Left lung (tissue), 10 donors: ENCODE results near the gene GIN1. TPM values are rescaled to one million over a fixed set of nuclear protein-coding genes. Genes with fewer than 3 reads are reported as not detected.

Experiments
- ATAC-seq: fragments of 200-7000 bp; cut with Tn5 transposase; one replicate; pipeline ENCODE4 v1.9.1; 2020; ENCODE audit warnings: moderate library complexity
- DNase-seq, 4 donors: peaks; one replicate each; pipeline ENCODE4 v3.0.0-alpha.2; 2013 to 2020
- H3K27ac ChIP-seq, 2 donors: fragments of 200-600 bp; sonication (generic) in 1 of 2; one replicate each; pipeline versions ENCODE4 v1.5.0 to v1.8.0; 2020 to 2021
- H3K27me3 ChIP-seq, 2 donors: fragments of 200-600 bp; sonication (generic) in 1 of 2; one replicate each; pipeline versions ENCODE4 v1.5.0 to v1.8.0; 2020 to 2021
- H3K36me3 ChIP-seq, 2 donors: fragments of 200-600 bp; sonication (generic) in 1 of 2; one replicate each; pipeline versions ENCODE4 v1.5.0 to v1.8.0; 2020 to 2021
- H3K4me1 ChIP-seq, 2 donors: fragments of 200-600 bp; one replicate each; pipeline ENCODE4 v1.8.0; 2021
- H3K4me3 ChIP-seq, 2 donors: fragments of 200-600 bp; sonication (generic) in 1 of 2; one replicate each; pipeline versions ENCODE4 v1.5.0 to v1.8.0; 2020 to 2021; ENCODE audit warnings: mild to moderate bottlenecking in 1 of 2
- H3K9me3 ChIP-seq, 2 donors: fragments of 200-600 bp; sonication (generic) in 1 of 2; one replicate each; pipeline versions ENCODE4 v1.5.0 to v1.8.0; 2020 to 2021
- CTCF ChIP-seq, 2 donors: fragments of 200-600 bp; sonication (generic) in 1 of 2; IDR thresholded peaks; one replicate each; pipeline versions ENCODE4 v1.5.0 to v1.8.0; 2021; ENCODE audit warnings: antibody characterized with exemption in 2 of 2
- intact Hi-C, 2 donors: fragments of 100-400 bp; cut with DNase I; formaldehyde crosslinking; loops; one replicate each; pipeline versions ENCODE4 v1.11.2 to v1.14.2; 2022
- polyA plus RNA-seq, 6 donors: library from polyadenylated mRNA; unstranded; fragments of 120-200 nt; gene quantifications; one replicate each; pipeline ENCODE4 v1.2.1, GENCODE V29; 2013; ENCODE audit not compliant: insufficient read length in 6 of 6
- total RNA-seq, 2 donors: library from RNA; stranded (reverse); fragmentation: NEBNext Ultra II Directional; extraction: Animal tissue kit (Norgen Biotek cat#: 25700); gene quantifications; one replicate each; pipeline ENCODE4 v1.2.1, GENCODE V29; 2021
- donor health status: DM: no; HTN: yes; CAD: no.
- donor health status: DM: no; HTN: no; CAD: no.

GIN1 gene
- total and polyA plus RNA-seq, 8 donors = 7.5 to 13.9 (median 11.8) TPM

- H3K9me3 ChIP-seq = no peaks in the 10 kb centered on the region
- no peak for TF ChIP-seq CTCF (IDR thresholded peaks at IDR 0.05)
- no peak overlapping the region for H3K4me3 ChIP-seq
- H3K4me1 ChIP-seq = no peaks in the 10 kb centered on the region
- ATAC-seq (no peak), DNase-seq (no peak)
- no peak overlapping the region for H3K27ac ChIP-seq
- intact Hi-C loops = no loop called here
- H3K27me3 ChIP-seq = no peaks in the 10 kb centered on the region
- H3K36me3 ChIP-seq = peaks cover 0 to 49% of the 10 kb centered on the region in 2 donors
Observed at GRCh38 chr5:103092676-103093075, 27.3 kb downstream of the GIN1 start.

- intact Hi-C loops = no loop called here
- Histone ChIP-seq H3K9me3 (no peaks in the 10 kb centered on the region), H3K27me3 (no peaks in the 10 kb centered on the region), H3K27ac (no peak overlapping the region), H3K4me3 (no peak overlapping the region), H3K36me3 (peaks cover 0 to 56% of the 10 kb centered on the region in 2 donors), H3K4me1 (no peaks in the 10 kb centered on the region)
- ATAC-seq (no peak), DNase-seq (no peak)
- TF ChIP-seq CTCF (IDR thresholded peaks at IDR 0.05) = no peak
Observed at GRCh38 chr5:103090791-103091190, 29.1 kb downstream of the GIN1 start.

GRCh38 chr5:103089272-103089671, 30.7 kb downstream of the GIN1 start:
- TF ChIP-seq CTCF (IDR thresholded peaks at IDR 0.05) = no peak
- no peaks in the 10 kb centered on the region for H3K27me3 ChIP-seq
- ATAC-seq (no peak), DNase-seq (no peak)
- intact Hi-C loops = no loop called here
- H3K4me3 ChIP-seq = no peak overlapping the region
- H3K9me3 ChIP-seq = peaks cover 0 to 5% of the 10 kb centered on the region in 2 donors
- peaks cover 0 to 71% of the 10 kb centered on the region in 2 donors for H3K36me3 ChIP-seq
- H3K4me1 ChIP-seq = no peaks in the 10 kb centered on the region
- no peak overlapping the region for H3K27ac ChIP-seq

GRCh38 chr5:103086547-103086946, 33.4 kb downstream of the GIN1 start:
- peaks cover 0 to 52% of the 10 kb centered on the region in 2 donors for H3K36me3 ChIP-seq
- H3K4me3 ChIP-seq = no peak overlapping the region
- H3K27me3 ChIP-seq = no peaks in the 10 kb centered on the region
- TF ChIP-seq CTCF (IDR thresholded peaks at IDR 0.05) = no peak
- H3K4me1 ChIP-seq = no peaks in the 10 kb centered on the region
- intact Hi-C loops = no loop called here
- peaks cover 0 to 32% of the 10 kb centered on the region in 2 donors for H3K9me3 ChIP-seq
- DNase-seq (no peak), ATAC-seq (no peak)
- H3K27ac ChIP-seq = no peak overlapping the region

GRCh38 chr5:103079796-103080195, 40.1 kb downstream of the GIN1 start:
- no peak for TF ChIP-seq CTCF (IDR thresholded peaks at IDR 0.05)
- H3K9me3 ChIP-seq = peaks cover 0 to 100% of the 10 kb centered on the region in 2 donors
- DNase-seq = peak in 1 of 4 donors; percentile 43
- no peaks in the 10 kb centered on the region for H3K27me3 ChIP-seq
- H3K36me3 ChIP-seq = peaks cover 0 to 5% of the 10 kb centered on the region in 2 donors
- no peak overlapping the region for H3K27ac ChIP-seq
- H3K4me1 ChIP-seq = no peaks in the 10 kb centered on the region
- no peak overlapping the region for H3K4me3 ChIP-seq
- ATAC-seq = no peak
- intact Hi-C loops = no loop called here
